ENCODE results near the gene KRT7. TPM values are rescaled to one million over a fixed set of nuclear protein-coding genes. Genes with fewer than 3 reads are reported as not detected.

Gene KRT7
- total RNA-seq, 2 experiments from 2014 or later: 8.5 to 8.9 TPM

DNA sequence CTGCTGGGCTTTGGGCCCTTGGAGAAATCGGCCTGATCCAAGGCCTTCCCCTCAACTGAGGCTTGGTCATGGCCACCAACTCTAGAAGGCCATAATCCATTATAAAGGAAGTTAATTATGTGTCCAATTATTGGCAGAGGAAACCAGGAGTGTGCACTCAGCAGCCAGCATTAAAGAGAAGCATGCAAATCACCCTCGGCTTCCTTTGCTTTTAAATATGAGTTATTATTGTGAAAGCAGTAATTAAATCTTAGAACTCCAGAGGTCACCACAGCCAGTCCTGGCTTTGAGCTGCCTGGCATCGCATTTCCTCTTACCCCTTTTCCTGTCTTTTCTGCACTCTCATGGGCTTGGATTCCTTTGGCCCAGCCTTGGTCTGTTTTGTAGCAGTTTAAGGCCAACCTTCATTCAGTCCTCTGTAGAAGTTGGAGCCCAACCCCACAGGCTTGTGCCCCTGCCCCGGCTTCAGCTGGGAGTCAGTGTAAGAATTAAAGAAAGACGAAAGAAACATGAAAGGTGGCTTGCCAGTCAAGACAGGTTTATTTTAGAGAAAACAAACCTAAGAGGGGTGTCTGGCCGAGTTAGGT, 26.7 kb downstream of the KRT7 start:
- Mint-ChIP-seq H3K4me3 (peak overlapping the region; percentile 64), H3K9me3 (no peaks in the 10 kb centered on the region), H3K36me3 (peaks cover 8% of the 10 kb centered on the region), H3K27ac (peak overlapping the region; percentile 73), H3K4me1 (peaks cover 29% of the 10 kb centered on the region), H3K27me3 (peaks cover 63% of the 10 kb centered on the region)
- peak; percentile 29 for ATAC-seq (ENCODE audit: low read depth)
- POLR2A ChIA-PET: interaction anchor here (0.8 to 1.3 kb wide), 3 partner anchors 15 to 27 kb away, joined by 3 to 4 read pairs (median 3); no protein-coding TSS in a partner anchor
- no peak for DNase-seq

GRCh38 chr12:52260361-52261207, 27.5 kb downstream of the KRT7 start:
- peaks cover 28% of the 10 kb centered on the region for H3K4me1 Mint-ChIP-seq
- H3K27ac Mint-ChIP-seq: peak overlapping the region; percentile 73

DNA sequence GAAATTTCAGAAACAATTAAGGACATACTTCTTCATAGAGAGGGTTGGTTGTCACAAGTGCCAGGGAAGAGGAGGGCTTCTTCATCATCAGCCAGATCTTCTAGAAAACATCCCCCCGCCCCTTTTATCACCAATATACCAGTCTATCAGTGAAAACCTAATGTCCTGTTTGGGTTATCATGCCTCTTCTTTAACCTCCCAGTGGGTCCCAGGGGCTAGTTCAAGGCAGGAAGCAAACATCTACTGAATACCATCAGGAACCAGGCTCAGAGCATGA, 28.1 kb downstream of the KRT7 start:
- no peak for DNase-seq
- no peak overlapping the region for H3K27ac Mint-ChIP-seq
- no peak overlapping the region for H3K4me3 Mint-ChIP-seq
- H3K9me3 Mint-ChIP-seq: no peaks in the 10 kb centered on the region
- peaks cover 56% of the 10 kb centered on the region for H3K27me3 Mint-ChIP-seq
- no peak for ATAC-seq (ENCODE audit: low read depth)
- H3K4me1 Mint-ChIP-seq: peaks cover 28% of the 10 kb centered on the region
- peaks cover 8% of the 10 kb centered on the region for H3K36me3 Mint-ChIP-seq
- POLR2A ChIA-PET: no interaction called here

More at GRCh38 chr12:52260361-52261207, 27.5 kb downstream of the KRT7 start:
- no peaks in the 10 kb centered on the region for H3K9me3 Mint-ChIP-seq
- H3K4me3 Mint-ChIP-seq: peak overlapping the region; percentile 64
- ATAC-seq (ENCODE audit: low read depth): no peak
- H3K27me3 Mint-ChIP-seq: peaks cover 58% of the 10 kb centered on the region
- DNase-seq: no peak
- H3K36me3 Mint-ChIP-seq: peaks cover 8% of the 10 kb centered on the region
- POLR2A ChIA-PET: interaction anchor here (0.8 to 1.1 kb wide), 2 partner anchors 16 to 26 kb away, joined by 3 read pairs; no protein-coding TSS in a partner anchor

DNA sequence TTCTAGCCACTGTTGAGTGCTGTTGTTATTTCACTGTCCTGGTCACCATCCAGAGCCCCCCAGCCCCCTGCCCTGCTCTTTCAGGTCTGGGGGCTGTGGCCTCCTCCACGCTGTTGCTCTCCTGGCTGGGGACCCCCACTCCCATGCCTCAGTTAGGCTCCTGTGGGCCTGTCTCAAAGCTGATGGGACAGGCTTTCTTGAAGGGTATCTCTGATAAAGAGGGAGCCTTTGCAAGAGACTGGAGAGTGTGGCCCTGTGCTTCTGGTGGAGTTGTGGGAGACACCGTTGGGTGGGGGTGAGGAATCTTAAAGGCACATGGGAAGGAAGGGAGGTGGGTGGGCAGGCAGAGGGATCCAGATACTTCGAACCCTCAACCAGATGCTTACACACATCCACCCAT, 29.2 kb downstream of the KRT7 start:
- POLR2A ChIA-PET: interaction anchor here (1.2 kb wide), 1 partner anchor 11 kb away, joined by 6 read pairs; no protein-coding TSS in a partner anchor
- Mint-ChIP-seq H3K9me3 (no peaks in the 10 kb centered on the region), H3K27ac (no peak overlapping the region), H3K4me3 (no peak overlapping the region), H3K4me1 (peaks cover 26% of the 10 kb centered on the region), H3K36me3 (peaks cover 2% of the 10 kb centered on the region), H3K27me3 (peaks cover 45% of the 10 kb centered on the region)
- ATAC-seq (ENCODE audit: low read depth): no peak
- DNase-seq: no peak

GRCh38 chr12:52263761-52264434, 30.9 kb downstream of the KRT7 start:
- Mint-ChIP-seq H3K9me3 (no peaks in the 10 kb centered on the region), H3K36me3 (peaks cover 2% of the 10 kb centered on the region), H3K4me3 (no peak overlapping the region), H3K27me3 (peaks cover 42% of the 10 kb centered on the region), H3K4me1 (peaks cover 31% of the 10 kb centered on the region), H3K27ac (no peak overlapping the region)
- POLR2A ChIA-PET: no interaction called here
- DNase-seq (no peak), ATAC-seq (ENCODE audit: low read depth) (no peak)

- ATAC-seq (ENCODE audit: low read depth): no peak
- peaks cover 27% of the 10 kb centered on the region for H3K4me1 Mint-ChIP-seq
- peaks cover 40% of the 10 kb centered on the region for H3K27me3 Mint-ChIP-seq
- no peak overlapping the region for H3K4me3 Mint-ChIP-seq
- DNase-seq: no peak
- peaks cover 2% of the 10 kb centered on the region for H3K36me3 Mint-ChIP-seq
- H3K27ac Mint-ChIP-seq: no peak overlapping the region
- POLR2A ChIA-PET: interaction anchor here (1.3 to 1.4 kb wide), 2 partner anchors 13 to 15 kb away, joined by 3 read pairs; no protein-coding TSS in a partner anchor
- no peaks in the 10 kb centered on the region for H3K9me3 Mint-ChIP-seq
Measured at GRCh38 chr12:52264435-52264825, 31.4 kb downstream of the KRT7 start.

DNA sequence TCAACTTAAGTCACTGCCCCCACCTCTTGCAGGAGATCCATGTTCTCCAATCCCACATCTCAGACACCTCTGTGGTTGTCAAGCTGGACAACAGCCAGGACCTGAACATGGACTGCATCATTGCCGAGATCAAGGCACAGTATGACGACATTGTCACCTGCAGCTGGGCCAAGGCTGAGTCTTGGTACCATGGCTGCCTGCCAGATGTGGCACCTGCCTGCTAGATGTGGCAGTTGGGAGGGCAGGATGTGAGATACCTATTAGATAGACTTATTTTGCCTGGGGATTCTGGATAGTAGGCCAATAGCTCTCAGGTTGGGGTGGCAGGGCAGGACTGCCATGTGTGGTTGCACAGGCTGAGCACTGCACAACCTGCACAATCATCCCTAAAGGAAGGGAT, 33.5 kb downstream of the KRT7 start:
- ATAC-seq (ENCODE audit: low read depth) (no peak), DNase-seq (no peak)
- H3K36me3 Mint-ChIP-seq: no peaks in the 10 kb centered on the region
- H3K27ac Mint-ChIP-seq: no peak overlapping the region
- H3K4me1 Mint-ChIP-seq: peaks cover 7% of the 10 kb centered on the region
- H3K4me3 Mint-ChIP-seq: no peak overlapping the region
- no peaks in the 10 kb centered on the region for H3K9me3 Mint-ChIP-seq
- H3K27me3 Mint-ChIP-seq: peaks cover 40% of the 10 kb centered on the region
- POLR2A ChIA-PET: no interaction called here

DNA sequence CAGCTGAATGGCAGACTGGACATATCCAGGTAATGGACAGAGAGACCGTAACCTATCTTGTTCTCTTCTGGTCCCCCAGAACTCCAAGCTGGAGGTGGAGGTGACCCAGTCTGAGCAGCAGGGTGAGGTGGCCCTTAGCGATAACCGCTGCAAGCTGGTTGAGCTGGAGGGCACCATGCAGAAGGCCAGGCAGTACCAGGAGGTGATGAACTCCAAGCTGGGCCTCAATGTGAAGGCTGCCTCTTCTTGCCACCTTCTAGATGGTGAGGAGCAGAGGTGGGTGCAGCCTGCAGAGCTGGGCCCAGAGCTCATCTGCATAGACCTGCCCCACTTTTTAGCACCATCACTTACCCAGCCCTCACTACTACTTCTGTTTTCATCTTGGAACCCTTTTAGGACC, 34.2 kb downstream of the KRT7 start:
- no peak for ATAC-seq (ENCODE audit: low read depth)
- Mint-ChIP-seq H3K4me3 (no peak overlapping the region), H3K36me3 (no peaks in the 10 kb centered on the region), H3K27me3 (peaks cover 42% of the 10 kb centered on the region), H3K9me3 (no peaks in the 10 kb centered on the region), H3K27ac (no peak overlapping the region), H3K4me1 (peaks cover 5% of the 10 kb centered on the region)
- no peak for DNase-seq
- POLR2A ChIA-PET: no interaction called here

- H3K9me3 Mint-ChIP-seq: no peaks in the 10 kb centered on the region
- H3K4me1 Mint-ChIP-seq: peaks cover 5% of the 10 kb centered on the region
- POLR2A ChIA-PET: no interaction called here
- no peak overlapping the region for H3K27ac Mint-ChIP-seq
- no peaks in the 10 kb centered on the region for H3K36me3 Mint-ChIP-seq
- no peak overlapping the region for H3K4me3 Mint-ChIP-seq
- H3K27me3 Mint-ChIP-seq: peaks cover 45% of the 10 kb centered on the region
- DNase-seq (no peak), ATAC-seq (ENCODE audit: low read depth) (no peak)
Measured at GRCh38 chr12:52267699-52268098, 34.7 kb downstream of the KRT7 start.

DNA sequence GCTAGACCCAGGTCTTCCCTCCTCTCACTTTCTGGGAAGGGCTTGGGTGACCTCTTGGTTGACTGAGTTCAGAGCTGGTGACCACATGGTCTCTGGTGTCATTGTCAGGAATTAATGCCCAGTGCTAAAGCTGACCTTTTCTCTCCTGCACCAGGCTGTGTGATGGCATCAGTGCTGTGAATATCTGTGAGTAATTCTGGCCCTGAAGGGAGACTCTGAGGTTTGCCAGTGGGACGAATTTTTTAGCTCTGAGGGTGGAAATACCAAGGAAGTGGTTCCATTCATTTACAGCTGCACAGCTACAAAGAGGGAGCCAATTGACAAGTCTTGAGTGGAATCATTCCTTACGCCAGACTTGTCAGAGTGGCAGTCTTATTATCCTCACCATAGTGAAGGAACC, 35.2 kb downstream of the KRT7 start:
- no peak for ATAC-seq (ENCODE audit: low read depth)
- no peak for DNase-seq
- H3K4me1 Mint-ChIP-seq: peaks cover 5% of the 10 kb centered on the region
- no peak overlapping the region for H3K27ac Mint-ChIP-seq
- H3K36me3 Mint-ChIP-seq: no peaks in the 10 kb centered on the region
- H3K9me3 Mint-ChIP-seq: no peaks in the 10 kb centered on the region
- peaks cover 48% of the 10 kb centered on the region for H3K27me3 Mint-ChIP-seq
- H3K4me3 Mint-ChIP-seq: no peak overlapping the region
- POLR2A ChIA-PET: no interaction called here

- no peak overlapping the region for H3K27ac Mint-ChIP-seq
- DNase-seq (no peak), ATAC-seq (ENCODE audit: low read depth) (no peak)
- no peak overlapping the region for H3K4me3 Mint-ChIP-seq
- no peaks in the 10 kb centered on the region for H3K9me3 Mint-ChIP-seq
- H3K36me3 Mint-ChIP-seq: no peaks in the 10 kb centered on the region
- peaks cover 61% of the 10 kb centered on the region for H3K27me3 Mint-ChIP-seq
- POLR2A ChIA-PET: no interaction called here
- H3K4me1 Mint-ChIP-seq: peaks cover 5% of the 10 kb centered on the region
Measured at GRCh38 chr12:52270541-52271070, 37.6 kb downstream of the KRT7 start.

DNA sequence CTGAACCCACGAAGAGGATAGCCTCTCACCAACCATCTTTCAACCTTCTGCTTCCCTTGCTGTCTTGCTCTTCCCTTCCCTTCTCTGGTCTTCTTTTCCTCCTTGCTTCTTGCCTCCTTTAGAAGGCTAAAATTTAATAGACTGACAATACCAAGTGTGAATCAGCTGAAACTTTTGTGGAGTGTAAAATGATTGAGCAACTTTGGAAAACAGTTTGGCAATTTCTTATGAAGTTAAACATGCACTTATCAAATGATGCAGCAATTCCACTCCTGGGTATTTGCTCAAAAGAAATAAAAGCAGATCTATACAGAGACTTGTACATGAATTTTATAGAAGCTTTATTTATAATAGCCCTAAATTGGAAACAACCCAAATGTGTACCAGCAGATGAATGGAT, 38.1 kb downstream of the KRT7 start:
- H3K4me3 Mint-ChIP-seq: no peak overlapping the region
- H3K9me3 Mint-ChIP-seq: no peaks in the 10 kb centered on the region
- H3K27ac Mint-ChIP-seq: no peak overlapping the region
- ATAC-seq (ENCODE audit: low read depth): no peak
- no peaks in the 10 kb centered on the region for H3K36me3 Mint-ChIP-seq
- no peak for DNase-seq
- POLR2A ChIA-PET: no interaction called here
- H3K27me3 Mint-ChIP-seq: peaks cover 60% of the 10 kb centered on the region
- H3K4me1 Mint-ChIP-seq: peaks cover 5% of the 10 kb centered on the region

GRCh38 chr12:52274521-52275120, 41.6 kb downstream of the KRT7 start, which contains the start of gene KRT86:
Gene KRT86, plus strand, starts transcription at chr12:52274645. Its CDS starts 27,272 bp downstream, at chr12:52301917.
- peaks cover 54% of the 10 kb centered on the region for H3K27me3 Mint-ChIP-seq
- POLR2A ChIA-PET: no interaction called here
- no peaks in the 10 kb centered on the region for H3K36me3 Mint-ChIP-seq
- ATAC-seq (ENCODE audit: low read depth): no peak
- no peak within 1 kb of the TSS for H3K4me3 Mint-ChIP-seq
- DNase-seq: no peak
- peaks cover 5% of the 10 kb centered on the region for H3K4me1 Mint-ChIP-seq
- H3K9me3 Mint-ChIP-seq: no peaks in the 10 kb centered on the region
- H3K27ac Mint-ChIP-seq: no peak within 1 kb of the TSS

Measured in activated naive CD8-positive, alpha-beta T cell treated with anti-CD3 and anti-CD28 coated beads, Interleukin-2, amount 10 ng/mL, durations not matched to agents 7 days and 5 days (primary cell).